ENCODE measurements around the gene TMTC4.
"Not testable (repeated sequence)": the region's sequence is repeated elsewhere in the genome, so short reads cannot be mapped to it uniquely, and the experiment has no call there.

The TMTC4 gene

DNA sequence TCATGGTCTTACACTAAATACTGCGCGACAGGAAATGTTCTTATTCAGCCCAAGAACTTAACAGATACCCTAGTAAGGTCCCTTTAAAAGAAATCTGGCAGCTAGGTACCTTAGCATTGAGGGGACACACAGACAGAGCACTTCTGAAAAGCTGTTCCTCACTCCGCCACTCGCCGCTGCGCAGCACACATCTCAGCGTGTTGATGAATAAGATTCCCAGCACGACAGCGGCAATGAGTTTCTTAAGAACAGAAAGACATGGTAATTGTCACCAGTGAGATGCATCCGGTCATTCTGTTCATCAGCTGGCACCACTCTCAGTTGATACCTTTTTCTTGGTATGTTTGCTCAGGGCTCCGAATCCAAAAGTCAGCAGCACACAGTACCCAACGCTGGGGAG is 39.9 kb downstream of the TMTC4 start:
- no peak overlapping the region for H3K4me3 ChIP-seq (ENCODE audit: control insufficient read depth, low read depth, low read length)
- TF ChIP-seq, protein P1, sequence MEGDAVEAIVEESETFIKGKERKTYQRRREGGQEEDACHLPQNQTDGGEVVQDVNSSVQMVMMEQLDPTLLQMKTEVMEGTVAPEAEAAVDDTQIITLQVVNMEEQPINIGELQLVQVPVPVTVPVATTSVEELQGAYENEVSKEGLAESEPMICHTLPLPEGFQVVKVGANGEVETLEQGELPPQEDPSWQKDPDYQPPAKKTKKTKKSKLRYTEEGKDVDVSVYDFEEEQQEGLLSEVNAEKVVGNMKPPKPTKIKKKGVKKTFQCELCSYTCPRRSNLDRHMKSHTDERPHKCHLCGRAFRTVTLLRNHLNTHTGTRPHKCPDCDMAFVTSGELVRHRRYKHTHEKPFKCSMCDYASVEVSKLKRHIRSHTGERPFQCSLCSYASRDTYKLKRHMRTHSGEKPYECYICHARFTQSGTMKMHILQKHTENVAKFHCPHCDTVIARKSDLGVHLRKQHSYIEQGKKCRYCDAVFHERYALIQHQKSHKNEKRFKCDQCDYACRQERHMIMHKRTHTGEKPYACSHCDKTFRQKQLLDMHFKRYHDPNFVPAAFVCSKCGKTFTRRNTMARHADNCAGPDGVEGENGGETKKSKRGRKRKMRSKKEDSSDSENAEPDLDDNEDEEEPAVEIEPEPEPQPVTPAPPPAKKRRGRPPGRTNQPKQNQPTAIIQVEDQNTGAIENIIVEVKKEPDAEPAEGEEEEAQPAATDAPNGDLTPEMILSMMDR (IDR thresholded peaks at IDR 0.05; ENCODE audit: control insufficient read depth, insufficient read depth, low read depth, low read length, missing control alignments) = no peak
- DNase-seq (ENCODE audit: low read depth) = no peak

DNA sequence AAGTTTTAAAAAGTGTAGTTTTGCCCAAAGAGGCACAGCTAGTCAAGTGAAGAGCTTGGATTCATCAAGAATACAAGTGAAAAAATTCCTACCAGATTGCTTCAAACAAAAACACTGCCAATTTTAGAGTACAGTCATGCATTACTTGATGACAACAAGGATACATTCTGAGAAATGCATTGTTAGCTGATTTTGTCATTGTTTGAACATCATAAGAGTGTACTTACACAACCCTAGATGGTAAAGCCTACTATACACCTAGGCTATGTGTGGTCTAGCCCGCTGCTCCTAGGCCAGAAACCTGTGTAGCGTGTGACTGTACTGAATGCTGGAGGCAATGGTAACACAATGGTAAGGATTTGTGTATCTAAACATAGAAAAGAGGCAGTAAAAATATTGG is 41.1 kb downstream of the TMTC4 start:
- peak; percentile 70 for DNase-seq (ENCODE audit: low read depth)
- TF ChIP-seq, protein P1 (IDR thresholded peaks at IDR 0.05; ENCODE audit: control insufficient read depth, insufficient read depth, low read depth, low read length, missing control alignments) = no peak
- no peak overlapping the region for H3K4me3 ChIP-seq (ENCODE audit: control insufficient read depth, low read depth, low read length)

DNA sequence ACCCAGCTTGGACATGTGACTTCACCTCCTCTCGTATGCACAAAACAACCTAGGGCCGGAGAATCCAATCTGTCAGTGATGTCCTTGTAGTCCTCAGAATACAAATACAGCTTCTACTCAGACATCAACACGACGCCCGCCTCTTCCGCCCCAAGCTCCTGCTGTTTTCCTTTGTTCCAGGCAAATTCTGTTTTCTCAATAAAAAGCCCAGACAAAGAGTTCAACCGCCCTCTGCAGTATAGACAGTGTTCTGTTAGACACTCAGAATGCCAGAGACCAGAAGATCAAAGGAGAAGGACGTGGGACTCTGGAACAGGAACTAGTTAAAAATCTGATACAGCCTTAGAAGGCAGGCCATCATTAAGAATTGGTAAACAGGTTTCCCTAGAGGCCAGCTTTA is 44.0 kb downstream of the TMTC4 start:
- H3K4me3 ChIP-seq (ENCODE audit: control insufficient read depth, low read depth, low read length) = no peak overlapping the region
- no peak for DNase-seq (ENCODE audit: low read depth)
- TF ChIP-seq, protein P1 (IDR thresholded peaks at IDR 0.05; ENCODE audit: control insufficient read depth, insufficient read depth, low read depth, low read length, missing control alignments) = no peak

DNA sequence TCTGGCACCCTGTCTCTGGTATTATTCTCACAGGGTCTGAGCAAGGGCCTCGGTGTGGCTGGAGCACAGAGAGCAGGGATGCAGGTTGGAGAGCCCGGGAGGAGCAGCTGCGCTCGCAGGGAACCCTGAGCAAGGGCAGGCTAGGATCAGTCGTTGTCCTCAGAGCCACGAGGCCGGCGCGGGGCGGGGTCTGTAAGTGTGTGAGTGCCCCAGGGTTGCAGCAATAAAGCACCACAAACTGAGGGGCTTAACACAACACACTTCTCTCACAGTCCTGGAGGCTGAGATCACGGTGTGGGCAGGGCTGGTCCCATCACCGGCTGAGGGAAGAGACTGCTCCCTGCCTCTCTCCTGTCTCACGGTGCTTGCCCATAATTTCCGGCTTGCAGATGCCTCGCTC is 47.5 kb downstream of the TMTC4 start:
- TF ChIP-seq, protein P1 (IDR thresholded peaks at IDR 0.05; ENCODE audit: control insufficient read depth, insufficient read depth, low read depth, low read length, missing control alignments) = no peak
- H3K4me3 ChIP-seq (ENCODE audit: control insufficient read depth, low read depth, low read length) = no peak overlapping the region
- DNase-seq (ENCODE audit: low read depth) = no peak

DNA sequence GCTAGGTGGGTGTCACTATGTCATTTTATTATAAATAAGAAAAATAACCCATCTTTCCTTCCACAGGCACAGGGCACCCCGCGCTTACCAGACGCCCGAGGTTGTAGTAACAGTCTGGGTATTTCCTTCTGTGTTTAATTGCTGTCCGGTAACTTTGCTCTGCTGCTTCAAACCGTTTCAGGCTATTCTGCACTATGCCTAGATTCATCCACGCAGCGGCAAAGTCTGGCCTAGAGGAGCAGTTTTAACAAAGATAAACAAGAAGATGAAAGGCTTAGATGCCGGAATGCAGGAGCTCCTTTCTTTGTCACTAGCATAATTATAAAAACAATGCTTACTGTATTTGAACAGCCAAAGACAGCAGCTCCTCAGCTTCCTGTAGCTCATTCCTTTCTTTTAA is 49.1 kb downstream of the TMTC4 start:
- no peak overlapping the region for H3K4me3 ChIP-seq (ENCODE audit: control insufficient read depth, low read depth, low read length)
- TF ChIP-seq, protein P1 (IDR thresholded peaks at IDR 0.05; ENCODE audit: control insufficient read depth, insufficient read depth, low read depth, low read length, missing control alignments) = no peak
- DNase-seq (ENCODE audit: low read depth) = no peak

DNA sequence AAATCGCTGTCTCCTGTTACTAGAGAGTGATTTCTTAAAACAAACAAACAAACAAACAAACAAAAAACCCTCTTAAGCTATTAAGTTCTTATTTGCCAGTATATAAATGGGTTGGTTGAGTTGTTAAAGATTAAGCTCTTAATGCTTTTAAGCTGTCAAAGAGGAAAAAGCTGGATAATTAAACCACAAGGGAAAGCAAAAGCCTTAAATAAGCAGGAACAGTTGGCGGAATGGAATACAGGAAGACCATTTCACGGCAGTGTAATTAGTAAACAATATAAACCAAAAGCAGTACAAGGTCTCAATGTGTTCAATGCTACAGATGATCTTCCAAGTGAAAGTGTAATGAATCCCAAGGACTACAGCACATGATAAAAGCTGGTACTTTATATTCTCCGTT is 53.8 kb downstream of the TMTC4 start:
- H3K4me3 ChIP-seq (ENCODE audit: control insufficient read depth, low read depth, low read length) = no peak overlapping the region
- TF ChIP-seq, protein P1 (IDR thresholded peaks at IDR 0.05; ENCODE audit: control insufficient read depth, insufficient read depth, low read depth, low read length, missing control alignments) = no peak
- no peak for DNase-seq (ENCODE audit: low read depth)

DNA sequence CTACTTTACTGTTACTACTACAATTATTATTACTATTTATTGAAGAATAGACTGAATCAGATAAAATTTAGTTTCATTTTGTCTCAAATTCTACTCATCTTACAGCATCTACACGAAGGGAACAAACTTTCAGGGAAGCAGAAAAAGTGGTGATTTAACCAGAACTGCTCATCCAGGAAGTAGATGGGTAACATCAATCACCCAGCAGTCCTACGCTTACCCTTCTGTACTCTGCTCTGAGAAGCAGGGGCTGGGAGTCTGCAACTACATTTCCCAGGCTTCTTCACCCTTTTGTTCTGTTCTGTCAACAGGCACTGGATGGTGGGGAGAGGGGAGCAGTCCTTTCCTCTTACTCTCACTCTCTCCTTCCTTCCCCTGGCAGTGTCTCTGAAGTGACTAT is 54.7 kb downstream of the TMTC4 start:
- no peak overlapping the region for H3K4me3 ChIP-seq (ENCODE audit: control insufficient read depth, low read depth, low read length)
- TF ChIP-seq, protein P1 (IDR thresholded peaks at IDR 0.05; ENCODE audit: control insufficient read depth, insufficient read depth, low read depth, low read length, missing control alignments) = no peak
- DNase-seq (ENCODE audit: low read depth) = no peak

DNA sequence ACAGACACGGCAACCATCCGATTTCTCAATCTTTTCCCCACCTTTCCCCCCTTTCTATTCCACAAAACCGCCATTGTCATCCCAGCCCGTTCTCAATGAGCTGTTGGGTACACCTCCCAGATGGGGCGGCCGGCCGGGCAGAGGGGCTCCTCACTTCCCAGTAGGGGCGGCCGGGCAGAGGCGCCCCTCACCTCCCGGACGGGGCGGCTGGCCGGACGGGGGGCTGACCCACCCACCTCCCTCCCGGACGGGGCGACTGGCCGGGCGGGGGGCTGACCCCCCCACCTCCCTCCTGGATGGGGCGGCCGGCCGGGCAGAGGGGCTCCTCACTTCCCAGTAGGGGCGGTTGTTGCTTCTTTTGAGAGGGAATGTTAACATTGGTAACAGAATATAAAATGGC is 55.7 kb downstream of the TMTC4 start:
- DNase-seq (ENCODE audit: low read depth); H3K4me3 ChIP-seq (ENCODE audit: control insufficient read depth, low read depth, low read length): not testable (repeated sequence)

All from AG09309 (cell line).